NCI-H2029 treated with DMSO at 0.1 percent for 48 hours (cell line): ENCODE results near the gene RAB5B.
A peak's percentile ranks its signal among the peaks of the same experiment; 100 is the strongest.
"Not testable (repeated sequence)": the region's sequence is repeated elsewhere in the genome, so short reads cannot be mapped to it uniquely, and the experiment has no call there.

Source experiments
- DNase-seq: peaks from one replicate; lab custom pipeline; 2025; lab: John Stamatoyannopoulos, UW

The RAB5B gene

GRCh38 chr12:55983232-55983842 is 9.5 kb downstream of the RAB5B start:
- no peak for DNase-seq

- no peak for DNase-seq
These were observed 11.0 kb downstream of the RAB5B start for GRCh38 chr12:55984861-55985260.

- DNase-seq = no peak
These were observed 11.5 kb downstream of the RAB5B start for GRCh38 chr12:55985341-55985740.

- DNase-seq = not testable (repeated sequence)
These were observed 12.1 kb downstream of the RAB5B start for GRCh38 chr12:55985976-55986375.

DNA sequence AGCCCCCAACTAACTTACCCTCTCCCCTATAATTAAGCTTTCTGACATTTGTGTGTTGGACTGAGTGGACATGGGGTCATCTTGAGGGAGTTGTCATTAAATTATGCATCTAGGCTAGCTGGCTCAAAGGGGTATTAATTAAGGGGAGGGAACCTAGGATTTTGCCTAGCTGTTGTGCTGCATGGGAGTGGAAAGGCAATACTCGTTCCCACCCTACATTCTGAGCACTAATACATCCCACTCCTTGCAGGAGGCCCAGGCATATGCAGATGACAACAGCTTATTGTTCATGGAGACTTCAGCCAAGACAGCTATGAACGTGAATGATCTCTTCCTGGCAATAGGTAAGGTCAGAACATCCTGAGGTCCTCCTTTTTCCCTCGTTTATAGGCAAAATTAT is 17.2 kb downstream of the RAB5B start:
- DNase-seq = no peak

- no peak for DNase-seq
These were observed 19.5 kb downstream of the RAB5B start for GRCh38 chr12:55993230-55993853.

DNA sequence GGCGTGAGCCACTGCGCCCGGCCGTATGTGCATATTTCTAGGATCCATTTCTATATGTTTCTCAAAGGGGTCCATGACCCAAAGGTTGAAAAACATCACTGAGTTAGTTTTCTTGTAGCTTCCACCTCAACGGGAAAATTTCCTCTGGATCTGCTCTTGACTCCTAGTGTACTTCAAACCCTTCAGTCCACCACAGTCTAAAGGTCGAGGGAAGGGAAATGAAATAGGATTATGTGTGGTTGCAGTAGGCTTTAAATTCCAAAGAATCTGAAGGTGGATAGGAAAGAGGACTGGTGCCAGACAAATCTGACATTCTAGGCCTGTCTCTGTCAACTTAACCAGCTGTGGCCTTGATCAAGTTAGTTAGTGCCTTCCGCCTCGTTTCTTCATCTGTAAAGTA is 21.5 kb downstream of the RAB5B start:
- DNase-seq = no peak

DNA sequence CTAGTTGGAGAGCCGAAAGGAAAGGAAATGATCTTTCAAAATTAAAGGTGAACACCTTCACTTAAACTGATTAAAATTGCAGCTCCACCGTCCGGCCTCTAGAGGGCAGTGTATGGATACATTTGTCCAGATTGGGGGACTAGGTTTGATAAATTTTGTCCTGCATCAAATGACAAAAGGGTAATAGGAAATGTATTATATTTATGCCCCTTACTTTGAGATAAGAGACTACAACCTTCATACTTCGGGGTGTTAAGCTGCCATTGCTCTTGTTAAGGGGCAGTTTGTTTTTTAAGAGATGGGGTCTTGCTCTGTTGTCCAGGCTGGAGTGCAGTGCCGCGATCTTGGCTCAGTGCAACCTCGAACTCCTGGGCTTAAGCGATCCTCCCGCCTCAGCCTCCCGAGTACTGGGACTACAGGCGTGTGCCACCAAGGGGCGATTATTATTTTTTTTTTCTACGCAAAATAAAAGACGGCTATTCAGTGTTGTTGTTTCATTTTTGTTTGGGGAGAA is 22.4 kb downstream of the RAB5B start:
- DNase-seq = peak; percentile 79

GRCh38 chr12:55996715-55997534 is 23.0 kb downstream of the RAB5B start, which contains the start of gene SUOX:
SUOX (plus strand) TSS chr12:55997276; CDS start chr12:56002222, 4,946 bp downstream.
- DNase-seq = peak; percentile 80

DNA sequence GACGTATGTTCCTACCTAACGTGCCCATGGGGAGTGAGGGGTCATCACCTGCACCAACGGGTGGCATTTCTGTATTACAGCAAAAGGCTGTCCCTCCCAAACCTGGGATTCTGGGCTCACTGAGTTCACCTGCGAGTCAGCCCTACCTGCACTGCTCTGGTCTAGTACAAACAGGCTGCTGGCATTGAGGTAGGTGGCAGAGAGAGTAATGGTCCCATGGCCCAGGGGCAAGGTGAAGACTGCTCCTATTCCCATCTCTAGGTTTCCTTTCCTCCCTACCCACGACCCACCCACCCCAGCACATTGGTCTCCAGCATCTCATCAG is 23.6 kb downstream of the RAB5B start:
- DNase-seq = no peak

- not testable (repeated sequence) for DNase-seq
These were observed 25.6 kb downstream of the RAB5B start for GRCh38 chr12:55999522-55999921.

- DNase-seq = not testable (repeated sequence)
These were observed 26.2 kb downstream of the RAB5B start for GRCh38 chr12:55999999-56000540.

- DNase-seq = no peak
These were observed 27.7 kb downstream of the RAB5B start for GRCh38 chr12:56001487-56002100.

- not testable (repeated sequence) for DNase-seq
These were observed 29.5 kb downstream of the RAB5B start for GRCh38 chr12:56003376-56003775.

DNA sequence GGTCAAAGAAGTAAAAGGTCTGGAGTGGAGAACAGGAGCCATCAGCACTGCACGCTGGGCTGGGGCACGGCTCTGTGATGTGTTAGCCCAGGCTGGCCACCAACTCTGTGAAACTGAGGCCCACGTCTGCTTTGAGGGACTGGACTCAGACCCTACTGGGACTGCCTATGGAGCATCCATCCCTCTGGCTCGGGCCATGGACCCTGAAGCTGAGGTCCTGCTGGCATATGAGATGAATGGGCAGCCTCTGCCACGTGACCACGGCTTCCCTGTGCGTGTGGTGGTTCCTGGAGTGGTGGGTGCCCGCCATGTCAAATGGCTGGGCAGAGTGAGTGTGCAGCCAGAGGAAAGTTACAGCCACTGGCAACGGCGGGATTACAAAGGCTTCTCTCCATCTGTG is 30.3 kb downstream of the RAB5B start:
- DNase-seq = no peak

DNA sequence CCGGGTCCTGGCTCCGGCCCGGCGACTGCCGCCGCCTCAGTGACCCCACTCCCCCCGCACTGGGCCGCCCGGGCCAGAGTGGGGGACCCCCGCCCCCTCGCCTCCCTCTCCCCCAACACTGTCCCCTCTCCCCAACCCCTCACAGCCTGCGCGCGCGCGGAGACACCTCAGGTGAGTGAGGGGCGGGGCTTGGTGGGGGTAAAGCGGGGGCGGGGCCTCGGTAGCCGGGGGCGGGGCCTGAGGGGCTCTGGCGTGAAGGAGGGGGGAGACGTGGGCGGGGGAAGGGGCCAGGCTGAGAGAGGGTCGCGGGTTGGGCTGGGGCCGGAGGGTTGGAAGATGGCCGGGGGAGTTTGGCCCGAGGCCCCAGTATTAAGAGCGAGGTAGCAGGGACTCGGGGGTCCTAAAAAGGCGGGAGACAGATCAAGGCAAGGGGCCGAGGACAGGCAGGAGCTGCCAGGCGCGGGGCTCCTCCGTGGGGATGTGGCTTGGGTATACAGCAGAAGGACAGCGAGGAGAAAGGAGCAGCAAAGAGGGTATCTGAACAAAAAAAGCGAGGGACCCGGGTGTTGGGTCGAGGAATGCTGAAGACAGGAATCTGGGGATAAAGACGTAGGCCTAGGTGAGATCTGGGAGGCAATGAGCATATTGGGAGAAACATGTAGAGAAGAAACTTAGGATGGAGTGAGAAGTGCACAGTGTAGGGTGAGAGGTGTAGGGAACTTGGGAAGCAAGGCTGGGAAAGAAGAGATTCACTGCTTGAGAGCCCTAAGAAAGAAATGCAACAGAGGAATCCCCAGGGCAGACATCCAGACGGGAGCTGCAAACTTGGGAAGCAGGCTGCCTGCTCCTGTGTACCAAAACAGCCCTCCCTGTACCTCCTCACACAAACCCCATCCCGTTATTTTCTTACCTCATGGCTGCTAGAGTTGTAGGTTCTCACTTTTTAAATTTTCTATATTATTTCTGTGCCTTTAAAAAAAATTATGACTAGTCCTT is 34.0 kb downstream of the RAB5B start:
- DNase-seq = peak; percentile 36

DNA sequence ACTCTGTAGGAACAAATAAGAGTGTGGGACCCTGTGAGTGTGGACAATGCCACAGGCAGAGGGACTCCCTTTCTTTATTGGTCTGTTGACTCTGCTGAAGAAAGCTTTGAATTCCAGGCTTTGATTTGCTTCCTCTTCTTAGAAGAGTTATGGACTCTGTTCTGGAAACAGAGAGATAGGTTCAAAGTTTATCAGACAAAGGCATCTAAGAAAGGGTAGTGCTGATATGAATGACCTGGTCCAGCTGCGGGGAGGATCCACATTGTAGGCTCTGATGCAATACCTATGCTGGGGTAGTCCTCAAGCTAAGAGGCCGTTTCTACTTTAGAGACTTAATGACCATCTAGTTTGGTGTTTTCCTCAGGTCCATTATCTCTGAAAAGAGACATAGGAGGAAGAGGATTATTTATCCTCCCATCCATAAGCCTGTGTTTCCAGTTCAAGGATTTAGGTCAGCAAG is 36.3 kb downstream of the RAB5B start:
- no peak for DNase-seq

DNA sequence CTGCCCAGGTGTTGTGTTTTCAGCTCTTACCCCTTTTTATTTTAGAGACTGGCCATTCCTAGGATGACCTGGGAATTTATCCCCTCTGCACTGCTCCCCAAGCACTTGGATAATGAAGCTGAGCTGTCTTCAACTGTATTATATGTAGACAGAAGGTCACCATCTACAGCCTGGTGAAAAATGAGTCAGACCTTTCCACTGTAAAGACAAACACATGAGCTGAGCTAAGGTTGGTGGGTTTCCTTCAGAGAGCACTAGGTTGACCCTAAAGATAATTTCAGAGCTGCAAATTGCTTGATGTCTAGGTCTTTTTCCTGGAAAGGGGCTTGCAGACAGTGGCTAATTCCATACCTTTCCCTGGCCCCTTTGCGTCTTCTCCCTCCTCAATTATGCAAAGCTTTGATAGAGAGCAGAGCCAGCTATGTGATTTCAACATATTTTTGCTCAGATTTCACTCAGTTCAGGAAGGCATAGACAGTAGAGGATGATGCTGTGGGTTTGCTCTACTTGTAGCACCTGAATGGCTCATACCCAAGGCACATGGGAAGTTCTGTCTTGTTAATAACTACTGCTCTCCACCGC is 37.7 kb downstream of the RAB5B start:
- DNase-seq = no peak

- no peak for DNase-seq
These were observed 39.6 kb downstream of the RAB5B start for GRCh38 chr12:56013482-56013881.

- peak; percentile 39 for DNase-seq
These were observed 40.3 kb downstream of the RAB5B start for GRCh38 chr12:56014205-56014604.
